DMS153 treated with DMSO at 0.1 percent for 48 hours (cell line): ENCODE results near the gene TEAD1.

ENCODE experiments used
- DNase-seq: peaks from one replicate; lab custom pipeline; 2025; ENCODE audit not compliant: unreplicated experiment; lab: John Stamatoyannopoulos, UW

Gene TEAD1

GRCh38 chr11:12673924-12674570, at the start of gene TEAD1:
TEAD1 (plus strand) TSS chr11:12674421.
- peak; percentile 85 for DNase-seq

- no peak for DNase-seq
Observed at GRCh38 chr11:12624595-12624994, 49.6 kb upstream of the TEAD1 start.

- no peak for DNase-seq
Observed at GRCh38 chr11:12625438-12626071, 48.7 kb upstream of the TEAD1 start.

- no peak for DNase-seq
Observed at GRCh38 chr11:12626616-12627015, 47.6 kb upstream of the TEAD1 start.

GRCh38 chr11:12628314-12628713, 45.9 kb upstream of the TEAD1 start:
- no peak for DNase-seq

GRCh38 chr11:12629601-12630313, 44.5 kb upstream of the TEAD1 start:
- DNase-seq: no peak

- DNase-seq: no peak
Observed at GRCh38 chr11:12631651-12632050, 42.6 kb upstream of the TEAD1 start.

GRCh38 chr11:12634329-12634728, 39.9 kb upstream of the TEAD1 start:
- no peak for DNase-seq

- no peak for DNase-seq
Observed at GRCh38 chr11:12636871-12637410, 37.3 kb upstream of the TEAD1 start.

- DNase-seq: no peak
Observed at GRCh38 chr11:12639388-12639787, 34.8 kb upstream of the TEAD1 start.

- DNase-seq: no peak
Observed at GRCh38 chr11:12640355-12640754, 33.9 kb upstream of the TEAD1 start.

- DNase-seq: no peak
Observed at GRCh38 chr11:12640926-12641849, 33.0 kb upstream of the TEAD1 start.

- no peak for DNase-seq
Observed at GRCh38 chr11:12642040-12642439, 32.2 kb upstream of the TEAD1 start.

- DNase-seq: no peak
Observed at GRCh38 chr11:12642806-12643428, 31.3 kb upstream of the TEAD1 start.

GRCh38 chr11:12646478-12646877, 27.7 kb upstream of the TEAD1 start:
- DNase-seq: no peak

GRCh38 chr11:12653729-12654128, 20.5 kb upstream of the TEAD1 start:
- DNase-seq: no peak

GRCh38 chr11:12655842-12656241, 18.4 kb upstream of the TEAD1 start:
- DNase-seq: no peak

- no peak for DNase-seq
Observed at GRCh38 chr11:12657336-12657735, 16.9 kb upstream of the TEAD1 start.

GRCh38 chr11:12657981-12658380, 16.2 kb upstream of the TEAD1 start:
- DNase-seq: no peak

- DNase-seq: no peak
Observed at GRCh38 chr11:12662101-12662689, 12.0 kb upstream of the TEAD1 start.
